Keratinocyte (primary cell): ENCODE data around the gene PPHLN1. TPM values are rescaled to one million over a fixed set of nuclear protein-coding genes. Genes with fewer than 3 reads are reported as not detected.

Experiments used
- DNase-seq: peaks from one replicate; pipeline ENCODE4 v3.0.0-alpha.2; 2011; ENCODE audit warnings: low read depth, missing footprints, low spot score
- FAIRE-seq: peaks from 2 replicates; lab custom pipeline; 2011; peaks lifted over from hg19 to GRCh38; lab: Jason Lieb, UNC
- H2AFZ ChIP-seq: 2 replicates; pipeline ENCODE4 v1.6.0; 2012; ENCODE audit warnings: low read length, control low read depth, inconsistent platforms; ENCODE audit not compliant: control insufficient read depth
- H3K27ac ChIP-seq: 2 replicates; pipeline ENCODE4 v1.5.1; 2011; ENCODE audit warnings: low read length; ENCODE audit not compliant: control insufficient read depth, insufficient read depth
- H3K27me3 ChIP-seq: 3 replicates; pipeline ENCODE4 v1.6.0; 2011; ENCODE audit warnings: low read length; ENCODE audit not compliant: control insufficient read depth, insufficient read depth; ENCODE audit errors: extremely low read depth
- H3K36me3 ChIP-seq, 2 experiments: 2 replicates in 1 of 2; 3 replicates in 1 of 2; pipeline ENCODE4 v1.5.1; 2011; ENCODE audit warnings: low read length in 2 of 2, mild to moderate bottlenecking in 1 of 2; ENCODE audit not compliant: control insufficient read depth in 2 of 2, insufficient read depth in 2 of 2; ENCODE audit errors: extremely low read depth in 1 of 2
- H3K4me1 ChIP-seq: 3 replicates; pipeline ENCODE4 v1.5.1; 2011; ENCODE audit warnings: low read length; ENCODE audit not compliant: control insufficient read depth, insufficient read depth; ENCODE audit errors: extremely low read depth
- H3K4me2 ChIP-seq: 3 replicates; pipeline ENCODE4 v1.6.0; 2011; ENCODE audit warnings: low read depth, low read length; ENCODE audit not compliant: control insufficient read depth, insufficient read depth; ENCODE audit errors: extremely low read depth
- H3K4me3 ChIP-seq, 3 experiments: fragments of 200-600 bp in 1 of 3; sonication (generic) in 1 of 3; 2 replicates in 2 of 3; 3 replicates in 1 of 3; pipeline ENCODE4 v1.5.1; 2011 to 2016; ENCODE audit warnings: low read length in 3 of 3, mild to moderate bottlenecking in 3 of 3, control low read depth in 2 of 3, inconsistent platforms in 1 of 3, low read depth in 1 of 3, mixed read lengths in 1 of 3, mixed run types in 1 of 3, moderate library complexity in 1 of 3; ENCODE audit not compliant: control insufficient read depth in 2 of 3, insufficient read depth in 2 of 3; ENCODE audit errors: extremely low read depth in 1 of 3
- H3K79me2 ChIP-seq: 2 replicates; pipeline ENCODE4 v1.6.0; 2012; ENCODE audit warnings: low read length; ENCODE audit not compliant: control insufficient read depth, insufficient read depth
- H3K9ac ChIP-seq: 3 replicates; pipeline ENCODE4 v1.6.0; 2011; ENCODE audit warnings: low read length; ENCODE audit not compliant: control insufficient read depth, insufficient read depth; ENCODE audit errors: extremely low read depth
- H3K9me1 ChIP-seq: 3 replicates; pipeline ENCODE4 v1.6.0; 2011; ENCODE audit warnings: low read length; ENCODE audit not compliant: control insufficient read depth, insufficient read depth; ENCODE audit errors: extremely low read depth
- H3K9me3 ChIP-seq: 2 replicates; pipeline ENCODE4 v1.5.1; 2012; ENCODE audit warnings: low read depth, low read length; ENCODE audit not compliant: control insufficient read depth
- H4K20me1 ChIP-seq: 3 replicates; pipeline ENCODE4 v1.6.0; 2011; ENCODE audit warnings: low read length; ENCODE audit not compliant: control insufficient read depth, insufficient read depth; ENCODE audit errors: extremely low read depth
- EZH2 ChIP-seq: IDR thresholded peaks from one replicate; pipeline ENCODE4 v1.6.1; 2012; ENCODE audit warnings: inconsistent platforms, mild to moderate bottlenecking, low read length, moderate library complexity
- dilution Hi-C: fragments of 300-500 bp; cut with MboI; formaldehyde crosslinking; loops from one replicate; pipeline ENCODE4 v1.7.0; 2020; ENCODE audit warnings: low sequenced_read_pairs; ENCODE audit not compliant: extremely low pct_ligation_motif_present
- polyA plus RNA-seq, 5 experiments: library from polyadenylated mRNA; depleted of rRNA in 3 of 5; stranded (reverse) in 3 of 5; stranded (forward) in 1 of 5; unstranded in 1 of 5; fragments of >200 nt; gene quantifications; 1 replicate in 1 of 5; 2 replicates in 3 of 5; 3 replicates in 1 of 5; pipeline versions ENCODE4 v1.2.1 to v1.2.3, GENCODE V29; 2011 to 2012; ENCODE audit warnings: missing spikeins in 2 of 5, low read depth in 1 of 5, low replicate concordance in 1 of 5
- TF ChIP-seq, protein P1 (sequence below), 3 experiments: IDR thresholded peaks in 1 of 3; conservative IDR thresholded peaks in 1 of 3; optimal IDR thresholded peaks in 1 of 3; 2 replicates in 2 of 3; 3 replicates in 1 of 3; pipeline versions ENCODE3 to v1.5.1; 2011; ENCODE audit warnings: low read length in 3 of 3, mild to moderate bottlenecking in 3 of 3, moderate library complexity in 2 of 3, control low read depth in 1 of 3, inconsistent platforms in 1 of 3; ENCODE audit not compliant: insufficient read depth in 2 of 3; ENCODE audit errors: extremely low read depth in 1 of 3

The PPHLN1 gene
- polyA plus RNA-seq, 1 donor (not counting 4 experiments of a cell fraction or from before 2014, with no cell fraction given), result 95.5 TPM

DNA sequence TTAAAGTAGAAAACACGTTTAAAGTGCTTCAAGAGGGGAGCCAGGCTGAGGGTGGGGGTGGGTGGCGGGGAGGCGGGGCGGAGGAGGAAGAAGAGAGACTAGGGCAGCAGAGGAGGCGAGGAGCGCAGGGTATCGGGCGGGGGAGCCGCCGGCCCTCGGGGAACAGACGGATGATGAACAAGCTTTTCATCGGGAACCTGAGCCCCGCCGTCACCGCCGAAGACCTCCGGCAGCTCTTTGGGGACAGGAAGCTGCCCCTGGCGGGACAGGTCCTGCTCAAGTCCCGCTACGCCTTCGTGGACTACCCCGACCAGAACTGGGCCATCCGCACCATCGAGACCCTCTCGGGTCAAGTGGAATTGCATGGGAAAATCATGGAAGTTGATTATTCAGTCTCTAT, 39.2 kb upstream of the PPHLN1 start:
- DNase-seq, result no peak

DNA sequence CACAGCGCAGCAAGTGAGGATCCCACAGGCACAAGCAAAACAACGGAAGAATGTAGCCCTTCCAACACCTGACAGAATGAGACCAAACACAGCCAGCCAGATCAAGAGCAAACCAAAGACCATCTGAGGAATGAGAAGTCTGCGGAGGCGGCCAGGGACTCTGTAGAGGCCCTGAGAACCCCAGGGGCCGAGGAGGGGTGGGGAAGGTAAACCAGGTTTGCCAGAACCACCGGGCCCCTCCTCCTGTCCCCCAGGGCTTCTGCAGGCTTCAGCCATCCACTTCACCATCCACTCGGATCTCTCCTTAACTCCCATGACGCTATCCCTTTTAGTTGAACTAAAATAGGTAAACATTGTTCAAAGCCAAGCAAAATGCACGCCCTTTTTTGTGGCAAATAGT, 37.4 kb upstream of the PPHLN1 start:
- H3K4me3 ChIP-seq, result no peak overlapping the region
- no peaks in the 10 kb centered on the region for H3K36me3 ChIP-seq
- H3K79me2 ChIP-seq, result no peaks in the 10 kb centered on the region
- no peaks in the 10 kb centered on the region for H4K20me1 ChIP-seq
- H3K27ac ChIP-seq, result no peak overlapping the region
- H3K4me1 ChIP-seq, result no peaks in the 10 kb centered on the region
- dilution Hi-C loops, result no loop called here
- no peak overlapping the region for H3K9ac ChIP-seq
- no peaks in the 10 kb centered on the region for H3K27me3 ChIP-seq
- no peak overlapping the region for H3K4me2 ChIP-seq
- TF ChIP-seq EZH2, result no peak
- TF ChIP-seq, protein P1, sequence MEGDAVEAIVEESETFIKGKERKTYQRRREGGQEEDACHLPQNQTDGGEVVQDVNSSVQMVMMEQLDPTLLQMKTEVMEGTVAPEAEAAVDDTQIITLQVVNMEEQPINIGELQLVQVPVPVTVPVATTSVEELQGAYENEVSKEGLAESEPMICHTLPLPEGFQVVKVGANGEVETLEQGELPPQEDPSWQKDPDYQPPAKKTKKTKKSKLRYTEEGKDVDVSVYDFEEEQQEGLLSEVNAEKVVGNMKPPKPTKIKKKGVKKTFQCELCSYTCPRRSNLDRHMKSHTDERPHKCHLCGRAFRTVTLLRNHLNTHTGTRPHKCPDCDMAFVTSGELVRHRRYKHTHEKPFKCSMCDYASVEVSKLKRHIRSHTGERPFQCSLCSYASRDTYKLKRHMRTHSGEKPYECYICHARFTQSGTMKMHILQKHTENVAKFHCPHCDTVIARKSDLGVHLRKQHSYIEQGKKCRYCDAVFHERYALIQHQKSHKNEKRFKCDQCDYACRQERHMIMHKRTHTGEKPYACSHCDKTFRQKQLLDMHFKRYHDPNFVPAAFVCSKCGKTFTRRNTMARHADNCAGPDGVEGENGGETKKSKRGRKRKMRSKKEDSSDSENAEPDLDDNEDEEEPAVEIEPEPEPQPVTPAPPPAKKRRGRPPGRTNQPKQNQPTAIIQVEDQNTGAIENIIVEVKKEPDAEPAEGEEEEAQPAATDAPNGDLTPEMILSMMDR (optimal IDR thresholded peaks at IDR 0.05 in 1 of 3, IDR thresholded peaks at IDR 0.05 in 1 of 3, conservative IDR thresholded peaks at IDR 0.05 in 1 of 3; ENCODE audit: extremely low read depth in 1 of 3, insufficient read depth in 2 of 3, low read length in 3 of 3), result no peak
- H3K9me1 ChIP-seq, result no peaks in the 10 kb centered on the region
- no peak overlapping the region for H2AFZ ChIP-seq
- H3K9me3 ChIP-seq, result no peaks in the 10 kb centered on the region
- DNase-seq (no peak), FAIRE-seq (no peak)

More for the DNA sequence above, 39.2 kb upstream of the PPHLN1 start:
- FAIRE-seq, result no peak
- no peaks in the 10 kb centered on the region for H3K79me2 ChIP-seq
- H3K27me3 ChIP-seq, result no peaks in the 10 kb centered on the region
- no peak overlapping the region for H2AFZ ChIP-seq
- TF ChIP-seq EZH2, result no peak
- TF ChIP-seq, protein P1 (optimal IDR thresholded peaks at IDR 0.05 in 1 of 3, IDR thresholded peaks at IDR 0.05 in 1 of 3, conservative IDR thresholded peaks at IDR 0.05 in 1 of 3; ENCODE audit: extremely low read depth in 1 of 3, insufficient read depth in 2 of 3, low read length in 3 of 3), result no peak
- H3K36me3 ChIP-seq, result no peaks in the 10 kb centered on the region
- no peak overlapping the region for H3K27ac ChIP-seq
- H3K9me1 ChIP-seq, result no peaks in the 10 kb centered on the region
- H3K4me1 ChIP-seq, result no peaks in the 10 kb centered on the region
- H4K20me1 ChIP-seq, result no peaks in the 10 kb centered on the region
- H3K4me3 ChIP-seq, result no peak overlapping the region
- no peaks in the 10 kb centered on the region for H3K9me3 ChIP-seq
- dilution Hi-C loops, result no loop called here
- H3K4me2 ChIP-seq, result no peak overlapping the region
- H3K9ac ChIP-seq, result no peak overlapping the region
